GM12873 (cell line): ENCODE results near the gene PSMD3.

ENCODE experiments used
- TF ChIP-seq, protein P1 (sequence below): IDR thresholded peaks from 2 replicates; pipeline ENCODE4 v1.5.1; 2012; ENCODE audit warnings: low read depth, mild to moderate bottlenecking, moderate library complexity, low read length, control low read depth; ENCODE audit not compliant: insufficient read depth; ENCODE audit errors: missing control alignments

PSMD3 gene

DNA sequence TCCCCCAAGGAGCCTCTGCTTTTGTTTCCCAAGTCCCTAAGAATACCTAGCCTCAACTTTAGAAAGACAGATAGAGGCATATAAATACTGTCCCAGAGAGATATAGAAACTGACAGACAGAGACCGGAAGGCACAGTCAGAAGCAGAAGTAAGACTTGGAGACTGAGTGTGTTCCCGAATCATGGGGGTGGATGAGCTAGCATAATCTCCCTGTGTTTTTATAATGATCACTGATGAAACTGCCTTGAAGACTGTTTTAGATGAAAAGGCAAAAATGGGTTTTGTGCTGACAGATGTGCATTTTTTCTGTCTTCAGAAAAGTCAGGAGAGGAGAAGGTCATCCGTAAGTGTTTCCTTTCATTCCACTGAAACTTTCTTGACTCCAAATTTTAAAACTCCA, 8.3 kb upstream of the PSMD3 start:
- TF ChIP-seq, protein P1, sequence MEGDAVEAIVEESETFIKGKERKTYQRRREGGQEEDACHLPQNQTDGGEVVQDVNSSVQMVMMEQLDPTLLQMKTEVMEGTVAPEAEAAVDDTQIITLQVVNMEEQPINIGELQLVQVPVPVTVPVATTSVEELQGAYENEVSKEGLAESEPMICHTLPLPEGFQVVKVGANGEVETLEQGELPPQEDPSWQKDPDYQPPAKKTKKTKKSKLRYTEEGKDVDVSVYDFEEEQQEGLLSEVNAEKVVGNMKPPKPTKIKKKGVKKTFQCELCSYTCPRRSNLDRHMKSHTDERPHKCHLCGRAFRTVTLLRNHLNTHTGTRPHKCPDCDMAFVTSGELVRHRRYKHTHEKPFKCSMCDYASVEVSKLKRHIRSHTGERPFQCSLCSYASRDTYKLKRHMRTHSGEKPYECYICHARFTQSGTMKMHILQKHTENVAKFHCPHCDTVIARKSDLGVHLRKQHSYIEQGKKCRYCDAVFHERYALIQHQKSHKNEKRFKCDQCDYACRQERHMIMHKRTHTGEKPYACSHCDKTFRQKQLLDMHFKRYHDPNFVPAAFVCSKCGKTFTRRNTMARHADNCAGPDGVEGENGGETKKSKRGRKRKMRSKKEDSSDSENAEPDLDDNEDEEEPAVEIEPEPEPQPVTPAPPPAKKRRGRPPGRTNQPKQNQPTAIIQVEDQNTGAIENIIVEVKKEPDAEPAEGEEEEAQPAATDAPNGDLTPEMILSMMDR: no peak

DNA sequence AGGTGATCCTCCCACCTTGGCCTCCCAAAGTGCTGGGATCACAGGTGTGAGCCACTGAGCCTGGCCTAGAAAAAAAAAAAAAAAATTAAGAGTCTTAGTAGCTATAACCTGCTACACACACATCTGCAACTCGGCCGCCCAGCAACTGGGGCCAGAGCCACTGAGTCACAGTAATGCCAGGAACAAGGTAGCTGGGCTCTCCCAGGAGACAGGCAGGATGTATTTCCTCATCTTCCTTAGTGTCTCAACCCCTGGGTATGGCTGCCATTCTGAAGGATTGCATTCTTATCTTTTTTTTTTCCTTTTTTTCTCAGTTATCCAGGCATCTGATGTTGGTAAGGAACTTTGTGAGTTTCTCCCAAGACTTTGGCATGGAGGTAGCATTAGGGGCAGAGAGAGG, 7.1 kb upstream of the PSMD3 start:
- TF ChIP-seq, protein P1: no peak

DNA sequence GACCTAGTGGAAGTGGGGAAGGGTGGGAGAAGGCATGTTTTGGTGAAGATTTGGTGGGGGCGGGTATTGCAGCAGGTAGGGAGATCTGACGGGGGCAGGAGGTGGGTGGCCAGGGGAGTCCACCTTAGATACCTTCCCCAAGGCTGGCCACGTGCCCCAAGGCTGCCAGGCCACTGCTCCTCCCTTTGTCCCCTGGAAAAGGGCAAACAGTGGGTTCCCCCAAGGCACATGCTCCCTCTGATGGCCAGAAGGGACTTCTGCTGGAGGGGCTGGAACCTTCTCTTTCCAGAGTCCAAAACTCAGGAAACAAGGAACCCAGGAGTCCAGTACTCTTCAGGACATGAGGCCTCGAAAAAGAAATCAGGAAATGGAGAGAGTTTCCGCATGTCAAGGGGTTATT, 6.2 kb upstream of the PSMD3 start:
- TF ChIP-seq, protein P1: no peak

DNA sequence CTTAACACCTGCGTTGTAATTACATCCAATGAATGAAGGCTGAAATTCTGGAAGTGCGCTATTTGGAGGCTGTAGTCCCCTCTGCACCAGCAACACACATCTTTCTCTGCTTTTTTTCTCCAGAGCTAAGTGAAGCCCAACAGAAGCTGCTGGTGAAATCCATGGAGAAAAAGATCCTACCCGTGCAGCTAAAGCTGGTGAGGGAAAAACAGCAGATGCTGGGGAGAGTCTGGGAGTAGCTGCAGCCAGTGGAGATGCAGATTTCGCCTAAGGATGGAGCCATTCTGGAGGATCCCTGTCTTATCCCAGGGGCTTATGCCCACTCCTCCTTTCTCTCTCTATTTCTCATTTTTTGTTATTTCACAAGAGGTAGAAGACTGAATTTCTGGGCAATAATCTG, 4.8 kb upstream of the PSMD3 start:
- TF ChIP-seq, protein P1: no peak

DNA sequence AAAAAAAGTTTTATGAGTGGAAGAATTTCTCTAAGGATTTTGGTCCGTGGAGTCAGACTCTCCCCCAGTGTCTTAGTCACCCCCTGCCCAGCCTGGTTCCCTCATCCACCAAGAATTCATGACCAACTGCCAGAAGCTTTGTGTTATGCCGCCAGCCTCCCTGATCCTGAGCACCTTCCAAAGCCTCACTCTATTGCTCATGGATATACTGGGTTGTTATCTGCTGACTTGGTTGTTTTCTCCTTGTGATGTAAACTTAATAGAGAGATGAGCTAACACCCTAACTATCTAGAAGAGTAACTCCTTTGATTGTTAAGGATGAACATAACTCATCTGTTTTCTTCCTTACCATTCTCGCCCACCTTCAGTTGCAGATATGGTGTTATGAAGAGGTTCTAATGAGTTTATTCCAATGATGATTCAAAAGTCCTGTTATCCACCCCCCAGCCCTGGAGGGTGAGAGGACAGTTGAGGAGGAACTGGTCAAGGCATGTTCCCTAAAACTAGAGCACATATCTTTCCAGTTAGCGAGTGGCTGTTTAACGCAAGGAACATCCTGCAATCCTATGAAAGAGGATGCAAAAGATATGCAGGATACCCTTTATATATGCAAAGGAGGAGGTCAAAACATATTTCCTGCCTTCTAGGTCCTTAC, 1.5 kb upstream of the PSMD3 start:
- TF ChIP-seq, protein P1: no peak

DNA sequence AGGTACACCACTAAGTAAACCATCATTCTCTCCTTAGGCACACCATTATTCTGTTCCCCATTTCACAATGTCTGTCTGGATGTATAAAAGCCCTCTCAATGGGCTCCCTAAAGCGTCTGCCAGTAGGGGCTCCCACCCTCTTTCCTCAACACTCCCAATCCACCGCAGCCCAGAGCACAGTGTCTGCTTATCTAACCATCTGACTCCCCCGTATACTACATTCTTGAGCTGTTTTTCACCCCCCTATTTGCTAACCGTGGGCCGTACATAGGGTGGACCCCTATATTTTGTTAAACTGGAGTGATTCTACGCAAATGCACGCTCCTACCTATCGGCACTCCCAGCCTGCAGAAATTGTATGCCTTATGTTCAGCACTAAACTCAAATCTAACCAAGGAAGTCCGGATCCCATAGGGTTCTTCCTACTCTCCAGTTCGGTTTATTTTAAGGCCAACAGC, 685 bp upstream of the PSMD3 start:
- TF ChIP-seq, protein P1: peak; percentile 28

DNA sequence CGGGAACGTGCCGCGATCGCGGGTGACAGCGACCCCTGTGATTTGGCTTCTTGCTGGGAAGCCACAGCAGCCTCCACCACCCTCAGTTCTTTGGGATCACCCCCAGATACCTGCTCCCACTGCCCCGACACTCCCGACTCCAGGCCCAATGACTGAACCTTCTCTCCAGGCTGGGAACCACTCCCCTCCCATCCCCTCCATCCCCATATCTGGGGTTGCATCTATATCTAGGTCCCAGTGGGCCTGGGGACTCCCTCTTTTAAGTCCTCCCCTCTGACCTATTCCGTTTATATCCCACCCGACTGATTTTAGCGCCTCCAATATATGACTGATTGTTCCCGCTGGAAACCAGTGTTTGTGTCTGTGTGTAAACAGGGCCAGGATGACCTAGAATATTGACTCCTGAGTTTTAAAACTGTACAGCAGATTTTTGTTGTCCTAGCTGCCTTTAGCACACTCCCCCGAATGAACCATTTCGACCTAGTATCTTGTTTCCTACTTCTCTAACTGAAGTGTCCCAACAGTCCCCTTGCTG, 667 bp downstream of the PSMD3 start:
- TF ChIP-seq, protein P1: no peak
